UCSD-AML1 (cell line): Measurements from ENCODE around the gene TSPAN17.

ENCODE experiments used
- DNase-seq: peaks from one replicate; lab custom pipeline; 2025; ENCODE audit not compliant: unreplicated experiment; lab: John Stamatoyannopoulos, UW

Gene TSPAN17

GRCh38 chr5:176704355-176704754 is 57.1 kb downstream of the TSPAN17 start:
- DNase-seq: no peak

- no peak for DNase-seq
These were observed 57.5 kb downstream of the TSPAN17 start for GRCh38 chr5:176704817-176705216.
